GM23338 (cell line): ENCODE data around the gene RBP2. TPM values are rescaled to one million over a fixed set of nuclear protein-coding genes. Genes with fewer than 3 reads are reported as not detected.

Experiments
- ATAC-seq: fragments of 200-7000 bp; cut with Tn5 transposase; 3 replicates; pipeline ENCODE4 v1.9.1; 2020
- DNase-seq: peaks from one replicate; pipeline ENCODE4 v3.0.0-alpha.2; 2015; ENCODE audit warnings: low spot score
- H2AFZ ChIP-seq: fragments of 200-600 bp; sonication (generic); 2 replicates; pipeline ENCODE4 v1.8.0; 2016; ENCODE audit warnings: antibody characterized with exemption, mild to moderate bottlenecking, moderate library complexity
- H3F3A ChIP-seq: fragments of 200-600 bp; sonication (generic); replicated peaks from 2 replicates; pipeline ENCODE4 v1.8.0; 2017; ENCODE audit warnings: antibody characterized with exemption, mixed run types, low read depth
- H3K27ac ChIP-seq: fragments of 200-600 bp; sonication (generic); 2 replicates; pipeline ENCODE4 v1.6.1; 2016; ENCODE audit warnings: low read depth
- H3K27me3 ChIP-seq: fragments of 200-600 bp; sonication (generic); 2 replicates; pipeline ENCODE4 v1.8.0; 2016; ENCODE audit warnings: mild to moderate bottlenecking, mixed run types, moderate library complexity; ENCODE audit not compliant: insufficient read depth
- H3K36me3 ChIP-seq: fragments of 200-600 bp; sonication (generic); 2 replicates; pipeline ENCODE4 v1.8.0; 2016; ENCODE audit warnings: mild to moderate bottlenecking; ENCODE audit not compliant: insufficient read depth
- H3K4me1 ChIP-seq: fragments of 200-600 bp; sonication (generic); 2 replicates; pipeline ENCODE4 v1.8.0; 2016; ENCODE audit warnings: mild to moderate bottlenecking, moderate library complexity; ENCODE audit not compliant: insufficient read depth
- H3K4me2 ChIP-seq: fragments of 200-600 bp; sonication (generic); 2 replicates; pipeline ENCODE4 v1.7.1; 2017; ENCODE audit warnings: mixed run types
- H3K4me3 ChIP-seq: fragments of 200-600 bp; sonication (generic); 2 replicates; pipeline ENCODE4 v1.6.1; 2016; ENCODE audit warnings: mixed run types
- H3K79me2 ChIP-seq: fragments of 200-600 bp; sonication (generic); replicated peaks from 2 replicates; pipeline ENCODE4 v1.8.0; 2017; ENCODE audit warnings: mild to moderate bottlenecking; ENCODE audit not compliant: insufficient read depth
- H3K9me2 ChIP-seq: fragments of 200-600 bp; sonication (generic); 2 replicates; pipeline ENCODE4 v1.8.0; 2017; ENCODE audit not compliant: insufficient read depth
- H4K20me1 ChIP-seq: fragments of 200-600 bp; sonication (generic); replicated peaks from 2 replicates; pipeline ENCODE4 v1.8.0; 2017; ENCODE audit warnings: mild to moderate bottlenecking; ENCODE audit not compliant: insufficient read depth
- H3K27ac Mint-ChIP-seq: 2 replicates; pipeline ENCODE4 v1.8.0; 2020; ENCODE audit warnings: inconsistent platforms, mild to moderate bottlenecking, moderate library complexity, mixed read lengths
- H3K27me3 Mint-ChIP-seq: 3 replicates; pipeline ENCODE4 v1.8.0; 2022; ENCODE audit warnings: low read depth, mild to moderate bottlenecking, moderate library complexity, mixed read lengths, inconsistent platforms; ENCODE audit not compliant: insufficient read depth, poor library complexity
- H3K36me3 Mint-ChIP-seq: 3 replicates; pipeline ENCODE4 v1.8.0; 2021; ENCODE audit warnings: low read depth, mild to moderate bottlenecking, inconsistent platforms, moderate library complexity, mixed read lengths
- H3K4me1 Mint-ChIP-seq: 3 replicates; pipeline ENCODE4 v1.8.0; 2020; ENCODE audit warnings: mild to moderate bottlenecking, inconsistent platforms, mixed read lengths
- H3K4me3 Mint-ChIP-seq: 3 replicates; pipeline ENCODE4 v1.8.0; 2021; ENCODE audit warnings: moderate library complexity, mild to moderate bottlenecking, inconsistent platforms, mixed read lengths
- H3K9me3 Mint-ChIP-seq: 3 replicates; pipeline ENCODE4 v1.8.0; 2020; ENCODE audit warnings: moderate library complexity, mild to moderate bottlenecking, inconsistent platforms, mixed read lengths
- CREB1 ChIP-seq: fragments of 250-450 bp; sonication (Bioruptor Pico); IDR thresholded peaks from 2 replicates; pipeline ENCODE4 v1.5.0; 2020; ENCODE audit warnings: low read depth, mild to moderate bottlenecking, moderate library complexity
- EZH2 ChIP-seq: fragments of 200-600 bp; sonication (generic); IDR thresholded peaks from one replicate; pipeline ENCODE4 v1.8.0; 2017; ENCODE audit warnings: antibody characterized with exemption, mild to moderate bottlenecking, low read depth; ENCODE audit not compliant: unreplicated experiment
- EZH2phosphoT487 ChIP-seq: fragments of 200-600 bp; sonication (generic); IDR thresholded peaks from one replicate; pipeline ENCODE4 v1.8.1; 2018; ENCODE audit warnings: antibody characterized with exemption; ENCODE audit not compliant: unreplicated experiment
- JUNB ChIP-seq: IDR thresholded peaks from one replicate; pipeline ENCODE4 v1.6.1; 2016; ENCODE audit warnings: antibody characterized with exemption; ENCODE audit not compliant: unreplicated experiment
- NANOG ChIP-seq: IDR thresholded peaks from 2 replicates; pipeline ENCODE4 v1.6.1; 2016; ENCODE audit warnings: antibody characterized with exemption, borderline replicate concordance
- POLR2AphosphoS5 ChIP-seq: IDR thresholded peaks from 2 replicates; pipeline ENCODE4 v1.6.1; 2016; ENCODE audit warnings: antibody characterized with exemption, low read depth
- STAT1 ChIP-seq: IDR thresholded peaks from one replicate; pipeline ENCODE4 v1.6.1; 2016; ENCODE audit warnings: antibody characterized with exemption; ENCODE audit not compliant: unreplicated experiment
- ZNF114 ChIP-seq: fragments of 250-450 bp; sonication (Bioruptor Pico); IDR thresholded peaks from 2 replicates; pipeline ENCODE4 v1.5.0; 2020; ENCODE audit warnings: mild to moderate bottlenecking, moderate library complexity
- ZNF331 ChIP-seq: fragments of 250-450 bp; sonication (Bioruptor Pico); IDR thresholded peaks from 2 replicates; pipeline ENCODE4 v1.5.0; 2020; ENCODE audit warnings: low read depth, mild to moderate bottlenecking, moderate library complexity
- polyA plus RNA-seq: library from polyadenylated mRNA; unstranded; fragments of >200 nt; fragmentation: Nextera tagmentation; extraction: Ambion mirVana; gene quantifications from 2 replicates; pipeline ENCODE4 v1.2.1, GENCODE V29; 2016
- total RNA-seq: library from RNA; depleted of rRNA; stranded (reverse); fragments of >200 nt; shearing (Covaris generic); gene quantifications from 2 replicates; pipeline ENCODE4 v1.2.3, GENCODE V29; 2014
- TF ChIP-seq, protein P1 (sequence below): fragments of 250-450 bp; sonication (Bioruptor Pico); IDR thresholded peaks from 2 replicates; pipeline ENCODE4 v1.5.0; 2020; ENCODE audit warnings: mild to moderate bottlenecking, moderate library complexity
- TF ChIP-seq, protein P2 (sequence below), 2 experiments: fragments of 200-600 bp in 1 of 2; sonication (generic) in 1 of 2; conservative IDR thresholded peaks; 2 replicates each; pipeline versions ENCODE4 v1.5.1 to v1.6.1; 2016 to 2017; ENCODE audit warnings: antibody characterized with exemption in 2 of 2, low read depth in 2 of 2, mild to moderate bottlenecking in 2 of 2, moderate library complexity in 1 of 2
- TF ChIP-seq, protein P3 (sequence below): IDR thresholded peaks from one replicate; pipeline ENCODE4 v1.6.1; 2018; ENCODE audit warnings: antibody characterized with exemption; ENCODE audit not compliant: unreplicated experiment
- TF ChIP-seq, protein P4 (sequence below): IDR thresholded peaks from 2 replicates; pipeline ENCODE4 v1.6.1; 2016; ENCODE audit warnings: antibody characterized with exemption

The RBP2 gene
- total and polyA plus RNA-seq, 2 experiments from 2014 or later, result not detected

DNA sequence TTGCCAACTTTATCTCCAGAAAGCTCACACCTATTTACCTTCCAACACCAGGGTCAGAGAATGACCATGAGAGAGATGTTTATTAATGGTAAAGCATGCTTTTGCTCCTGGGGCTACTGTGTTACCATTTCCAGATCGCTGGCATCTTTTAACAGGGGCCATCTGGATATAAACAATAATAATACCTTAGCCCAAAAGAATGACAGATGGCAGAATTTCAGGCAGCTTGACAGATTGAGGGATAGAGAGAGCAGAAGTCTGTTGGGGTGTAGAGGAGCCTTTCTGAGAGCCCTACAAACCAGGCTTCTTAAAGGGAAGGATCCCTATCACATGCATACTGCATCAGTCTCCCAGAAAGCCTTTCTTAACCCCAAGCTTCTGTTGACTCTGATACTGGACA lies 45.5 kb upstream of the RBP2 start:
- Histone ChIP-seq H3K36me3 (no peaks in the 10 kb centered on the region), H3K4me3 (no peak overlapping the region), H3K9me2 (0 out of 2 replicates have a peak, but pooled peaks cover 3% of the 10 kb centered on the region), H3K4me1 (peaks cover 23% of the 10 kb centered on the region), H2AFZ (no peak overlapping the region), H3K27me3 (0 out of 2 replicates have a peak, but pooled peaks cover 4% of the 10 kb centered on the region), H3F3A (no peaks in the 10 kb centered on the region), H3K4me2 (no peak overlapping the region), H4K20me1 (no peaks in the 10 kb centered on the region), H3K27ac (no peak overlapping the region), H3K79me2 (no peaks in the 10 kb centered on the region)
- Mint-ChIP-seq H3K4me3 (no peak overlapping the region), H3K27ac (no peak overlapping the region), H3K4me1 (peaks cover 35% of the 10 kb centered on the region), H3K36me3 (peaks cover 8% of the 10 kb centered on the region; the same call in 2 of the 3 replicates), H3K9me3 (no peaks in the 10 kb centered on the region), H3K27me3 (peaks cover 19% of the 10 kb centered on the region)
- ATAC-seq, result no peak
- DNase-seq, result no peak
- TF ChIP-seq, protein P1, sequence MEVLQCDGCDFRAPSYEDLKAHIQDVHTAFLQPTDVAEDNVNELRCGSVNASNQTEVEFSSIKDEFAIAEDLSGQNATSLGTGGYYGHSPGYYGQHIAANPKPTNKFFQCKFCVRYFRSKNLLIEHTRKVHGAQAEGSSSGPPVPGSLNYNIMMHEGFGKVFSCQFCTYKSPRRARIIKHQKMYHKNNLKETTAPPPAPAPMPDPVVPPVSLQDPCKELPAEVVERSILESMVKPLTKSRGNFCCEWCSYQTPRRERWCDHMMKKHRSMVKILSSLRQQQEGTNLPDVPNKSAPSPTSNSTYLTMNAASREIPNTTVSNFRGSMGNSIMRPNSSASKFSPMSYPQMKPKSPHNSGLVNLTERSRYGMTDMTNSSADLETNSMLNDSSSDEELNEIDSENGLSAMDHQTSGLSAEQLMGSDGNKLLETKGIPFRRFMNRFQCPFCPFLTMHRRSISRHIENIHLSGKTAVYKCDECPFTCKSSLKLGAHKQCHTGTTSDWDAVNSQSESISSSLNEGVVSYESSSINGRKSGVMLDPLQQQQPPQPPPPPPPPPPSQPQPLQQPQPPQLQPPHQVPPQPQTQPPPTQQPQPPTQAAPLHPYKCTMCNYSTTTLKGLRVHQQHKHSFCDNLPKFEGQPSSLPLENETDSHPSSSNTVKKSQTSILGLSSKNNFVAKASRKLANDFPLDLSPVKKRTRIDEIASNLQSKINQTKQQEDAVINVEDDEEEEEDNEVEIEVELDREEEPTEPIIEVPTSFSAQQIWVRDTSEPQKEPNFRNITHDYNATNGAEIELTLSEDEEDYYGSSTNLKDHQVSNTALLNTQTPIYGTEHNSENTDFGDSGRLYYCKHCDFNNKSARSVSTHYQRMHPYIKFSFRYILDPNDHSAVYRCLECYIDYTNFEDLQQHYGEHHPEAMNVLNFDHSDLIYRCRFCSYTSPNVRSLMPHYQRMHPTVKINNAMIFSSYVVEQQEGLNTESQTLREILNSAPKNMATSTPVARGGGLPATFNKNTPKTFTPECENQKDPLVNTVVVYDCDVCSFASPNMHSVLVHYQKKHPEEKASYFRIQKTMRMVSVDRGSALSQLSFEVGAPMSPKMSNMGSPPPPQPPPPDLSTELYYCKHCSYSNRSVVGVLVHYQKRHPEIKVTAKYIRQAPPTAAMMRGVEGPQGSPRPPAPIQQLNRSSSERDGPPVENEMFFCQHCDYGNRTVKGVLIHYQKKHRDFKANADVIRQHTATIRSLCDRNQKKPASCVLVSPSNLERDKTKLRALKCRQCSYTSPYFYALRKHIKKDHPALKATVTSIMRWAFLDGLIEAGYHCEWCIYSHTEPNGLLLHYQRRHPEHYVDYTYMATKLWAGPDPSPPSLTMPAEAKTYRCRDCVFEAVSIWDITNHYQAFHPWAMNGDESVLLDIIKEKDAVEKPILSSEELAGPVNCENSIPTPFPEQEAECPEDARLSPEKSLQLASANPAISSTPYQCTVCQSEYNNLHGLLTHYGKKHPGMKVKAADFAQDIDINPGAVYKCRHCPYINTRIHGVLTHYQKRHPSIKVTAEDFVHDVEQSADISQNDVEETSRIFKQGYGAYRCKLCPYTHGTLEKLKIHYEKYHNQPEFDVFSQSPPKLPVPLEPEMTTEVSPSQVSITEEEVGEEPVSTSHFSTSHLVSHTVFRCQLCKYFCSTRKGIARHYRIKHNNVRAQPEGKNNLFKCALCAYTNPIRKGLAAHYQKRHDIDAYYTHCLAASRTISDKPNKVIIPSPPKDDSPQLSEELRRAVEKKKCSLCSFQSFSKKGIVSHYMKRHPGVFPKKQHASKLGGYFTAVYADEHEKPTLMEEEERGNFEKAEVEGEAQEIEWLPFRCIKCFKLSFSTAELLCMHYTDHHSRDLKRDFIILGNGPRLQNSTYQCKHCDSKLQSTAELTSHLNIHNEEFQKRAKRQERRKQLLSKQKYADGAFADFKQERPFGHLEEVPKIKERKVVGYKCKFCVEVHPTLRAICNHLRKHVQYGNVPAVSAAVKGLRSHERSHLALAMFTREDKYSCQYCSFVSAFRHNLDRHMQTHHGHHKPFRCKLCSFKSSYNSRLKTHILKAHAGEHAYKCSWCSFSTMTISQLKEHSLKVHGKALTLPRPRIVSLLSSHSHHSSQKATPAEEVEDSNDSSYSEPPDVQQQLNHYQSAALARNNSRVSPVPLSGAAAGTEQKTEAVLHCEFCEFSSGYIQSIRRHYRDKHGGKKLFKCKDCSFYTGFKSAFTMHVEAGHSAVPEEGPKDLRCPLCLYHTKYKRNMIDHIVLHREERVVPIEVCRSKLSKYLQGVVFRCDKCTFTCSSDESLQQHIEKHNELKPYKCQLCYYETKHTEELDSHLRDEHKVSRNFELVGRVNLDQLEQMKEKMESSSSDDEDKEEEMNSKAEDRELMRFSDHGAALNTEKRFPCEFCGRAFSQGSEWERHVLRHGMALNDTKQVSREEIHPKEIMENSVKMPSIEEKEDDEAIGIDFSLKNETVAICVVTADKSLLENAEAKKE, result no peak
- TF ChIP-seq NANOG (no peak), EZH2phosphoT487 (no peak), POLR2AphosphoS5 (no peak), EZH2 (no peak), JUNB (no peak), STAT1 (no peak), ZNF331 (no peak), CREB1 (CRISPR knock-in tag) (no peak), ZNF114 (CRISPR knock-in tag) (no peak)
- TF ChIP-seq, protein P2, sequence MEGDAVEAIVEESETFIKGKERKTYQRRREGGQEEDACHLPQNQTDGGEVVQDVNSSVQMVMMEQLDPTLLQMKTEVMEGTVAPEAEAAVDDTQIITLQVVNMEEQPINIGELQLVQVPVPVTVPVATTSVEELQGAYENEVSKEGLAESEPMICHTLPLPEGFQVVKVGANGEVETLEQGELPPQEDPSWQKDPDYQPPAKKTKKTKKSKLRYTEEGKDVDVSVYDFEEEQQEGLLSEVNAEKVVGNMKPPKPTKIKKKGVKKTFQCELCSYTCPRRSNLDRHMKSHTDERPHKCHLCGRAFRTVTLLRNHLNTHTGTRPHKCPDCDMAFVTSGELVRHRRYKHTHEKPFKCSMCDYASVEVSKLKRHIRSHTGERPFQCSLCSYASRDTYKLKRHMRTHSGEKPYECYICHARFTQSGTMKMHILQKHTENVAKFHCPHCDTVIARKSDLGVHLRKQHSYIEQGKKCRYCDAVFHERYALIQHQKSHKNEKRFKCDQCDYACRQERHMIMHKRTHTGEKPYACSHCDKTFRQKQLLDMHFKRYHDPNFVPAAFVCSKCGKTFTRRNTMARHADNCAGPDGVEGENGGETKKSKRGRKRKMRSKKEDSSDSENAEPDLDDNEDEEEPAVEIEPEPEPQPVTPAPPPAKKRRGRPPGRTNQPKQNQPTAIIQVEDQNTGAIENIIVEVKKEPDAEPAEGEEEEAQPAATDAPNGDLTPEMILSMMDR (conservative IDR thresholded peaks at IDR 0.05; ENCODE audit: low read depth in 2 of 2), result no peak
- TF ChIP-seq, protein P3, sequence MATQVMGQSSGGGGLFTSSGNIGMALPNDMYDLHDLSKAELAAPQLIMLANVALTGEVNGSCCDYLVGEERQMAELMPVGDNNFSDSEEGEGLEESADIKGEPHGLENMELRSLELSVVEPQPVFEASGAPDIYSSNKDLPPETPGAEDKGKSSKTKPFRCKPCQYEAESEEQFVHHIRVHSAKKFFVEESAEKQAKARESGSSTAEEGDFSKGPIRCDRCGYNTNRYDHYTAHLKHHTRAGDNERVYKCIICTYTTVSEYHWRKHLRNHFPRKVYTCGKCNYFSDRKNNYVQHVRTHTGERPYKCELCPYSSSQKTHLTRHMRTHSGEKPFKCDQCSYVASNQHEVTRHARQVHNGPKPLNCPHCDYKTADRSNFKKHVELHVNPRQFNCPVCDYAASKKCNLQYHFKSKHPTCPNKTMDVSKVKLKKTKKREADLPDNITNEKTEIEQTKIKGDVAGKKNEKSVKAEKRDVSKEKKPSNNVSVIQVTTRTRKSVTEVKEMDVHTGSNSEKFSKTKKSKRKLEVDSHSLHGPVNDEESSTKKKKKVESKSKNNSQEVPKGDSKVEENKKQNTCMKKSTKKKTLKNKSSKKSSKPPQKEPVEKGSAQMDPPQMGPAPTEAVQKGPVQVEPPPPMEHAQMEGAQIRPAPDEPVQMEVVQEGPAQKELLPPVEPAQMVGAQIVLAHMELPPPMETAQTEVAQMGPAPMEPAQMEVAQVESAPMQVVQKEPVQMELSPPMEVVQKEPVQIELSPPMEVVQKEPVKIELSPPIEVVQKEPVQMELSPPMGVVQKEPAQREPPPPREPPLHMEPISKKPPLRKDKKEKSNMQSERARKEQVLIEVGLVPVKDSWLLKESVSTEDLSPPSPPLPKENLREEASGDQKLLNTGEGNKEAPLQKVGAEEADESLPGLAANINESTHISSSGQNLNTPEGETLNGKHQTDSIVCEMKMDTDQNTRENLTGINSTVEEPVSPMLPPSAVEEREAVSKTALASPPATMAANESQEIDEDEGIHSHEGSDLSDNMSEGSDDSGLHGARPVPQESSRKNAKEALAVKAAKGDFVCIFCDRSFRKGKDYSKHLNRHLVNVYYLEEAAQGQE, result no peak
- TF ChIP-seq, protein P4, sequence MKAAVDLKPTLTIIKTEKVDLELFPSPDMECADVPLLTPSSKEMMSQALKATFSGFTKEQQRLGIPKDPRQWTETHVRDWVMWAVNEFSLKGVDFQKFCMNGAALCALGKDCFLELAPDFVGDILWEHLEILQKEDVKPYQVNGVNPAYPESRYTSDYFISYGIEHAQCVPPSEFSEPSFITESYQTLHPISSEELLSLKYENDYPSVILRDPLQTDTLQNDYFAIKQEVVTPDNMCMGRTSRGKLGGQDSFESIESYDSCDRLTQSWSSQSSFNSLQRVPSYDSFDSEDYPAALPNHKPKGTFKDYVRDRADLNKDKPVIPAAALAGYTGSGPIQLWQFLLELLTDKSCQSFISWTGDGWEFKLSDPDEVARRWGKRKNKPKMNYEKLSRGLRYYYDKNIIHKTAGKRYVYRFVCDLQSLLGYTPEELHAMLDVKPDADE, result no peak
